HG02884 (cell line): ENCODE data around the gene SFT2D2.

Experiments used
- ATAC-seq: cut with Tn5 transposase; IDR thresholded peaks from one replicate; pipeline ENCODE4 v1.9.1; 2021; ENCODE audit warnings: mild to moderate bottlenecking, moderate library complexity; ENCODE audit not compliant: unreplicated experiment

The SFT2D2 gene

GRCh38 chr1:168301664-168302320 lies 76.0 kb downstream of the SFT2D2 start:
- no peak for ATAC-seq
